Colonic mucosa (tissue), 4 donors: ENCODE measurements around the gene MAN2B1. TPM values are rescaled to one million over a fixed set of nuclear protein-coding genes. Genes with fewer than 3 reads are reported as not detected.

Experiments
- DNase-seq: peaks from one replicate; pipeline ENCODE4 v3.0.0-alpha.2; 2020
- H3K27ac ChIP-seq: fragments of 200-600 bp; one replicate; pipeline ENCODE4 v1.8.0; 2021
- H3K27me3 ChIP-seq: fragments of 200-600 bp; one replicate; pipeline ENCODE4 v1.8.0; 2021
- H3K36me3 ChIP-seq: fragments of 200-600 bp; one replicate; pipeline ENCODE4 v1.8.0; 2021
- H3K4me1 ChIP-seq: fragments of 200-600 bp; one replicate; pipeline ENCODE4 v1.8.0; 2021; ENCODE audit warnings: mild to moderate bottlenecking
- H3K4me3 ChIP-seq: fragments of 200-600 bp; one replicate; pipeline ENCODE4 v1.8.0; 2021
- H3K9ac ChIP-seq, 2 donors: one replicate each; pipeline ENCODE4 v1.7.0; 2013; ENCODE audit warnings: control low read depth in 2 of 2, low read depth in 2 of 2, low read length in 2 of 2
- H3K9me3 ChIP-seq: fragments of 200-600 bp; one replicate; pipeline ENCODE4 v1.8.0; 2021
- intact Hi-C: fragments of 100-400 bp; cut with DNase I; formaldehyde crosslinking; loops from one replicate; pipeline ENCODE4 v1.14.1; 2022
- total RNA-seq, 2 donors: library from RNA; stranded (reverse); fragmentation: NEBNext Ultra II Directional in 1 of 2; extraction: Animal tissue kit (Norgen Biotek cat#: 25700) in 1 of 2; gene quantifications; one replicate each; pipeline ENCODE4 v1.2.1, GENCODE V29; 2021
- TF ChIP-seq, protein P1 (sequence below): fragments of 200-600 bp; IDR thresholded peaks from one replicate; pipeline ENCODE4 v1.8.0; 2022; ENCODE audit warnings: antibody characterized with exemption, mild to moderate bottlenecking
- donor health status: healthy.
- donor health status: DM: no; HTN: no; CAD: no.
- donor health status: DM: no; HTN: no; CAD: no.

The MAN2B1 gene
- total RNA-seq, 2 donors from 2014 or later = 51.7 to 67.4 TPM

DNA sequence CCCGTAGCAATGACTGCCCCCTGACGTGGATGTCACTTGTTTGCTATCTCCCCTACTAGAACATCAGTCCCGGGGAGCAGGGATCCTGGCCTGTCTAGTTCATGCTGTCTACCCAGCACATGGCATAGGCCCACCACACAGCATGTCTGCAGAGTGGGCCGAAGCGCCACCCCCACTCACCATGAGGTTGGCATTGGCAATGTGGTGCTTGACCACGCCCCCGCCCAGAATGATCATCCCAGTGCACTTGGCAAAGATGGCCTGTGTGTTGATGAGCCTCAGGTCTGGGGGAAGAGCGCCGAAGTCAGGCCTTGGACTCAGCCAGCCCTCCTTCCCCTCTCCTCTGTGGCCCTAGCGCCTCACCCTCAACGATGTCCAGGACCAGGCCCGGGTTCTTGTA is 10.4 kb upstream of the MAN2B1 start:
- intact Hi-C loops = no loop called here
- no peak for DNase-seq
- Histone ChIP-seq H3K9ac (peak overlapping the region in 1 of 2 donors; percentile 18), H3K4me3 (no peak overlapping the region), H3K27ac (no peak overlapping the region), H3K27me3 (no peaks in the 10 kb centered on the region), H3K9me3 (no peaks in the 10 kb centered on the region), H3K36me3 (peaks cover 11% of the 10 kb centered on the region), H3K4me1 (peaks cover 3% of the 10 kb centered on the region)
- TF ChIP-seq, protein P1, sequence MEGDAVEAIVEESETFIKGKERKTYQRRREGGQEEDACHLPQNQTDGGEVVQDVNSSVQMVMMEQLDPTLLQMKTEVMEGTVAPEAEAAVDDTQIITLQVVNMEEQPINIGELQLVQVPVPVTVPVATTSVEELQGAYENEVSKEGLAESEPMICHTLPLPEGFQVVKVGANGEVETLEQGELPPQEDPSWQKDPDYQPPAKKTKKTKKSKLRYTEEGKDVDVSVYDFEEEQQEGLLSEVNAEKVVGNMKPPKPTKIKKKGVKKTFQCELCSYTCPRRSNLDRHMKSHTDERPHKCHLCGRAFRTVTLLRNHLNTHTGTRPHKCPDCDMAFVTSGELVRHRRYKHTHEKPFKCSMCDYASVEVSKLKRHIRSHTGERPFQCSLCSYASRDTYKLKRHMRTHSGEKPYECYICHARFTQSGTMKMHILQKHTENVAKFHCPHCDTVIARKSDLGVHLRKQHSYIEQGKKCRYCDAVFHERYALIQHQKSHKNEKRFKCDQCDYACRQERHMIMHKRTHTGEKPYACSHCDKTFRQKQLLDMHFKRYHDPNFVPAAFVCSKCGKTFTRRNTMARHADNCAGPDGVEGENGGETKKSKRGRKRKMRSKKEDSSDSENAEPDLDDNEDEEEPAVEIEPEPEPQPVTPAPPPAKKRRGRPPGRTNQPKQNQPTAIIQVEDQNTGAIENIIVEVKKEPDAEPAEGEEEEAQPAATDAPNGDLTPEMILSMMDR = no peak

DNA sequence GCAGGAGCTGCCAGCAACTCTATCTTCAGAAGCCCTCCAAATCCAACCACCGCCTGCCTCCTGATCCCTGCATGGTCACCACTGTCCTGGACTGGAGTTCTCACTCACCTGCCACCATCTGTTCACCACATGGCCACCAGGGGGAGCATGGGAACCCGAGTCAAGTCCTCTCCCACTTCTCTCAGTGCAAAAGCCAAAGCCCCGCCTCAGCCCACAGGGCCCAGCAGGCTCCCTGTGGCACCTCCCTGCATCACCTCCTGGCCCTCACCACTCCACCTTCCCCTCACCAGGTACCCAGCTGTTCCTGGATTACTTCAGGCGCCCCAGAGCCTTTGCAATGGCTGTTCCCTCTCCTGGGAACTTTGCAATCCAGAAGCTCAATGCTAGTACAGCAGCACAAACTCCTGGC is 9.8 kb upstream of the MAN2B1 start:
- peak; percentile 91 for DNase-seq
- TF ChIP-seq, protein P1 = peak; percentile 82
- H3K4me3 ChIP-seq = no peak overlapping the region
- no peaks in the 10 kb centered on the region for H3K27me3 ChIP-seq
- H3K9me3 ChIP-seq = no peaks in the 10 kb centered on the region
- no peak overlapping the region for H3K27ac ChIP-seq
- peaks cover 3% of the 10 kb centered on the region for H3K4me1 ChIP-seq
- peaks cover 11% of the 10 kb centered on the region for H3K36me3 ChIP-seq
- intact Hi-C loops = no loop called here
- H3K9ac ChIP-seq = peak overlapping the region in 1 of 2 donors; percentile 18

DNA sequence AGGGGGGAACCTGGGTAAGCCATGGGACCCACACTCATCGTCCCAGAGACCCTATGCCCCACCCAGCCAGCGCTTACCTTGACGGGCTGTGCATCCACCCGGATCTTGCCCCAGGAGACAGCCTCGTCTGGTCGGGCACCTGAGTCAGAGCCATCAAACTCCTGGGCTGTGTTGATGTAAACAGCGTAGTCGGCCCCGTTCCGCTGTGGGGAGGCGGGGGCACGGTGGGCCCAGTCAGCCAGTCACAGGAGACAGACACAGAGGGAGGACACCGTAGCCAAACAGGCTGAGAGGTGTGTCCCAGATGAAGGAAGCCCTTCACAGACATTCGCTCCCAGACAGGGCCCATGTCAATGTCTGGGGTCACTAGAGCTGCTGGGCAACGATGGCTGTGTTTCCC is 9.4 kb upstream of the MAN2B1 start:
- no peak for DNase-seq
- Histone ChIP-seq H3K9me3 (no peaks in the 10 kb centered on the region), H3K4me1 (peaks cover 3% of the 10 kb centered on the region), H3K4me3 (no peak overlapping the region), H3K27ac (no peak overlapping the region), H3K27me3 (no peaks in the 10 kb centered on the region), H3K36me3 (peaks cover 11% of the 10 kb centered on the region), H3K9ac (no peak overlapping the region)
- intact Hi-C loops = no loop called here
- TF ChIP-seq, protein P1 = no peak

DNA sequence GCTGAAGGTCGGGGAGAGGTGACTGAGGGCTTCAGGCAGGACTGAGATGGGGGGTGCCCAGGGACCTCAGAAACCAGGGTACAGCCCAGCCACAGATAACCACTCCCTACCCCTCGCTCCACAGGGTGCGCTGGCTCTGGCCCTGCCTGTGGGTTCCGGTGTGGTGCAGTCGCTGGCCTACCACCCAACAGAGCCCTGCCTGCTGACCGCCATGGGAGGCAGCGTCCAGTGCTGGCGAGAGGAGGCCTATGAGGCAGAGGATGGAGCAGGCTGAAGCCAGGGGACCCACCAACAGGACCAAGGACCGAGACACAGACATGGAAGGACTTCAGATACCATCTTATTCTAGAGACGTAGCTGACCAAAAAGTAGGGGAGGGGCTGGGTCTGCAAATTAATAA is 8.9 kb upstream of the MAN2B1 start:
- H3K4me1 ChIP-seq = peaks cover 5% of the 10 kb centered on the region
- TF ChIP-seq, protein P1 = no peak
- intact Hi-C loops = no loop called here
- H3K9ac ChIP-seq = no peak overlapping the region
- H3K9me3 ChIP-seq = no peaks in the 10 kb centered on the region
- no peak overlapping the region for H3K27ac ChIP-seq
- H3K4me3 ChIP-seq = no peak overlapping the region
- peaks cover 11% of the 10 kb centered on the region for H3K36me3 ChIP-seq
- no peaks in the 10 kb centered on the region for H3K27me3 ChIP-seq
- DNase-seq = no peak

DNA sequence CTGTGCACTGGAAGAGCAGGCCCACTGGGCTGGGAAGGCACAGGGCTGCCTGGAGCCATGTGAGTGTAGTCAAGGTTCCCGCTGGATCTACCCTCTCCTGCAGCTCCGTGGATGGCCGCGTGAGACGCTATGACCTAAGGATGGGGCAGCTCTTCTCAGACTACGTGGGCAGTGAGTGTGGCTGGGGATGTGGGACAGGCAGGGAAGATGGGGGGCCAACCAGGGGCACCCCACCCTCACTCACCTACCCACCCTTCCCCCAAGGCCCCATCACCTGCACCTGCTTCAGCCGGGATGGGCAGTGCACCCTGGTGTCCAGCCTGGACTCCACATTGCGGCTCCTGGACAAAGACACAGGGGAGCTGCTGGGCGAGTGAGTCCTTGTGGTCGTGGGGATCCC is 6.2 kb upstream of the MAN2B1 start:
- TF ChIP-seq, protein P1 = no peak
- H3K4me3 ChIP-seq = no peak overlapping the region
- DNase-seq = no peak
- H3K9me3 ChIP-seq = no peaks in the 10 kb centered on the region
- H3K36me3 ChIP-seq = no peaks in the 10 kb centered on the region
- peaks cover 12% of the 10 kb centered on the region for H3K4me1 ChIP-seq
- H3K9ac ChIP-seq = no peak overlapping the region
- H3K27me3 ChIP-seq = no peaks in the 10 kb centered on the region
- intact Hi-C loops = no loop called here
- H3K27ac ChIP-seq = no peak overlapping the region
